Cardiac muscle cell (in vitro differentiated cells and primary cell): ENCODE measurements around the gene CAMSAP2. TPM values are rescaled to one million over a fixed set of nuclear protein-coding genes. Genes with fewer than 3 reads are reported as not detected.

Experiments used
- DNase-seq, 2 donors: peaks; one replicate each; pipeline versions ENCODE4 v3.0.0 to v3.0.0-alpha.2; 2010 to 2017; ENCODE audit warnings: low read depth in 1 of 2, low spot score in 1 of 2
- H3K27ac ChIP-seq: fragments of 200-600 bp; sonication (generic); 2 replicates; pipeline ENCODE4 v1.5.1; 2016
- H3K27me3 ChIP-seq: fragments of 200-600 bp; sonication (generic); 2 replicates; pipeline ENCODE4 v1.6.0; 2016; ENCODE audit warnings: control low read depth
- H3K36me3 ChIP-seq: fragments of 200-600 bp; sonication (generic); 2 replicates; pipeline ENCODE4 v1.5.1; 2016; ENCODE audit warnings: control low read depth
- H3K4me1 ChIP-seq: fragments of 200-600 bp; sonication (generic); 2 replicates; pipeline ENCODE4 v1.8.1; 2017; ENCODE audit warnings: low read depth, mild to moderate bottlenecking, mixed run types
- H3K4me3 ChIP-seq: fragments of 200-600 bp; sonication (generic); 2 replicates; pipeline ENCODE4 v1.5.1; 2016; ENCODE audit warnings: mild to moderate bottlenecking
- H3K9me3 ChIP-seq: fragments of 200-600 bp; sonication (generic); 2 replicates; pipeline ENCODE4 v1.5.1; 2017; ENCODE audit warnings: low read depth, mild to moderate bottlenecking, control low read depth
- CTCF ChIP-seq: IDR thresholded peaks from 2 replicates; pipeline ENCODE4 v1.5.1; 2012; ENCODE audit warnings: low read depth, mild to moderate bottlenecking, low read length
- polyA plus RNA-seq: library from polyadenylated mRNA; unstranded; fragments of >200 nt; fragmentation: Nextera tagmentation; extraction: Ambion mirVana; gene quantifications from 2 replicates; pipeline ENCODE4 v1.2.1, GENCODE V29; 2016
- total RNA-seq: library from RNA; depleted of rRNA; stranded (reverse); fragments of >200 nt; gene quantifications from 2 replicates; pipeline ENCODE4 v1.2.3, GENCODE V29; 2016

The CAMSAP2 gene
- total and polyA plus RNA-seq, 2 experiments from 2014 or later: 12.6 to 22.8 TPM

- Histone ChIP-seq H3K9me3 (no peaks in the 10 kb centered on the region), H3K36me3 (no peaks in the 10 kb centered on the region), H3K27ac (no peak overlapping the region), H3K4me3 (no peak overlapping the region), H3K4me1 (no peaks in the 10 kb centered on the region), H3K27me3 (no peaks in the 10 kb centered on the region)
- no peak for DNase-seq
- no peak for TF ChIP-seq CTCF
Observed at GRCh38 chr1:200710166-200710565, 28.5 kb upstream of the CAMSAP2 start.

- H3K36me3 ChIP-seq: no peaks in the 10 kb centered on the region
- no peak for TF ChIP-seq CTCF
- H3K27me3 ChIP-seq: no peaks in the 10 kb centered on the region
- no peak overlapping the region for H3K27ac ChIP-seq
- DNase-seq: no peak
- no peaks in the 10 kb centered on the region for H3K4me1 ChIP-seq
- H3K4me3 ChIP-seq: no peak overlapping the region
- no peaks in the 10 kb centered on the region for H3K9me3 ChIP-seq
Observed at GRCh38 chr1:200714504-200715187, 24.0 kb upstream of the CAMSAP2 start.

GRCh38 chr1:200720199-200720598 is 18.5 kb upstream of the CAMSAP2 start:
- no peak for TF ChIP-seq CTCF

GRCh38 chr1:200724064-200724463 is 14.6 kb upstream of the CAMSAP2 start:
- no peaks in the 10 kb centered on the region for H3K27me3 ChIP-seq
- H3K4me1 ChIP-seq: no peaks in the 10 kb centered on the region
- TF ChIP-seq CTCF: no peak
- H3K27ac ChIP-seq: no peak overlapping the region
- H3K4me3 ChIP-seq: no peak overlapping the region
- DNase-seq: peak in 1 of 2 donors; percentile 31
- no peaks in the 10 kb centered on the region for H3K9me3 ChIP-seq
- H3K36me3 ChIP-seq: no peaks in the 10 kb centered on the region

More at GRCh38 chr1:200720199-200720598, 18.5 kb upstream of the CAMSAP2 start:
- Histone ChIP-seq H3K27ac (no peak overlapping the region), H3K9me3 (no peaks in the 10 kb centered on the region), H3K27me3 (no peaks in the 10 kb centered on the region), H3K4me3 (no peak overlapping the region), H3K36me3 (no peaks in the 10 kb centered on the region), H3K4me1 (no peaks in the 10 kb centered on the region)
- DNase-seq: no peak

- Histone ChIP-seq H3K27ac (no peak overlapping the region), H3K4me3 (no peak overlapping the region), H3K9me3 (no peaks in the 10 kb centered on the region), H3K27me3 (no peaks in the 10 kb centered on the region), H3K36me3 (no peaks in the 10 kb centered on the region), H3K4me1 (no peaks in the 10 kb centered on the region)
- no peak for TF ChIP-seq CTCF
- no peak for DNase-seq
Observed at GRCh38 chr1:200727257-200727656, 11.4 kb upstream of the CAMSAP2 start.
